ENCODE measurements around the gene OR10D3. TPM values are rescaled to one million over a fixed set of nuclear protein-coding genes. Genes with fewer than 3 reads are reported as not detected.

OR10D3 gene
- polyA plus RNA-seq, 1 of the 3 experiments (the other 2 are of a cell fraction): not detected

DNA sequence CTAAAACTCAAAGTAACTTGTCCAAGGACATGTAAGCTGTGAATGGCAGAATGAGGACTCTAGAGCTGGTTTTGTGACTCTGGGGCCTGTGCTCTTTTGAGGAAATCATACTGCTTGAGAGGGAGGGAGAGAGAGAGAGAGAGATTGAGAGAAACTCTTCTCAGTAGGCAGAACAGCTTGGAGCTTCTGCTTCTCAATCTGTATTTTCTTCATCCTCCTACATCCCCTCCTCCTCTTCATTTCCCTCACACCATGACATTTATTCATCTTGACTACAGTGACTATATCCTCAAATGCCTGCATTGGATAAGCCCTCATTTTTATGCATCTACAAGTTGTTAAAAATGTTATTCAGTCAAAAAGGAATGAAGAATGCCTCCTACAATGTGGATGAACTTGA is 23.7 kb upstream of the OR10D3 start:
- H3K36me3 ChIP-seq (replicated peaks in 1 of 2; ENCODE audit: control insufficient read depth in 1 of 2, insufficient read depth in 2 of 2, low read length in 1 of 2): no peaks in the 10 kb centered on the region
- H3K4me2 ChIP-seq: no peak overlapping the region
- no peak overlapping the region for H3K27ac ChIP-seq (ENCODE audit: low read depth in 2 of 2, low read length in 1 of 2)
- H4K20me1 ChIP-seq (ENCODE audit: insufficient read depth): no peaks in the 10 kb centered on the region
- H3K4me1 ChIP-seq (ENCODE audit: control insufficient read depth in 1 of 2, insufficient read depth in 2 of 2, low read depth in 1 of 2, low read length in 1 of 2): no peaks in the 10 kb centered on the region
- no peaks in the 10 kb centered on the region for H3K9me2 ChIP-seq
- DNase-seq: no peak
- H3K79me2 ChIP-seq (ENCODE audit: insufficient read depth): no peaks in the 10 kb centered on the region
- ChIA-PET CTCF (interaction anchor here (1.1 kb wide), 1 partner anchor 83 kb away, joined by 3 read pairs; no protein-coding TSS in a partner anchor), POLR2A (no interaction called here)
- H3K4me3 ChIP-seq (ENCODE audit: low read depth in 2 of 2, low read length in 1 of 2): no peak overlapping the region
- H3K9me3 ChIP-seq: no peaks in the 10 kb centered on the region
- TF ChIP-seq, protein P1, sequence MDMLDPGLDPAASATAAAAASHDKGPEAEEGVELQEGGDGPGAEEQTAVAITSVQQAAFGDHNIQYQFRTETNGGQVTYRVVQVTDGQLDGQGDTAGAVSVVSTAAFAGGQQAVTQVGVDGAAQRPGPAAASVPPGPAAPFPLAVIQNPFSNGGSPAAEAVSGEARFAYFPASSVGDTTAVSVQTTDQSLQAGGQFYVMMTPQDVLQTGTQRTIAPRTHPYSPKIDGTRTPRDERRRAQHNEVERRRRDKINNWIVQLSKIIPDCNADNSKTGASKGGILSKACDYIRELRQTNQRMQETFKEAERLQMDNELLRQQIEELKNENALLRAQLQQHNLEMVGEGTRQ (IDR thresholded peaks at IDR 0.05; ENCODE audit: borderline replicate concordance, low read depth, low read length): no peak
- TF ChIP-seq RFX5 (IDR thresholded peaks at IDR 0.05; ENCODE audit: low read length) (no peak), FOSL2 (IDR thresholded peaks at IDR 0.05; ENCODE audit: borderline replicate concordance, low read depth) (no peak), TCF12 (IDR thresholded peaks at IDR 0.05) (no peak), ELF1 (IDR thresholded peaks at IDR 0.05) (no peak), EZH2phosphoT487 (IDR thresholded peaks at IDR 0.05; ENCODE audit: borderline replicate concordance, low read depth) (no peak), FOXJ3 (CRISPR knock-in tag; IDR thresholded peaks at IDR 0.05) (no peak), SMC3 (IDR thresholded peaks at IDR 0.05; ENCODE audit: low read depth, low read length) (no peak), NFIC (IDR thresholded peaks at IDR 0.05; ENCODE audit: borderline replicate concordance) (no peak), TAF1 (IDR thresholded peaks at IDR 0.05; ENCODE audit: borderline replicate concordance, low read depth, low read length) (no peak), TEAD4 (IDR thresholded peaks at IDR 0.05; ENCODE audit: borderline replicate concordance, insufficient read depth) (no peak), GATA2 (CRISPR knock-in tag; IDR thresholded peaks at IDR 0.05) (no peak), RXRA (IDR thresholded peaks at IDR 0.05; ENCODE audit: borderline replicate concordance, low read depth) (no peak), SIN3A (IDR thresholded peaks at IDR 0.05; ENCODE audit: borderline replicate concordance, low read depth, low read length) (no peak), MEF2A (IDR thresholded peaks at IDR 0.05; ENCODE audit: borderline replicate concordance, low read depth) (no peak)
- TF ChIP-seq, protein P2, sequence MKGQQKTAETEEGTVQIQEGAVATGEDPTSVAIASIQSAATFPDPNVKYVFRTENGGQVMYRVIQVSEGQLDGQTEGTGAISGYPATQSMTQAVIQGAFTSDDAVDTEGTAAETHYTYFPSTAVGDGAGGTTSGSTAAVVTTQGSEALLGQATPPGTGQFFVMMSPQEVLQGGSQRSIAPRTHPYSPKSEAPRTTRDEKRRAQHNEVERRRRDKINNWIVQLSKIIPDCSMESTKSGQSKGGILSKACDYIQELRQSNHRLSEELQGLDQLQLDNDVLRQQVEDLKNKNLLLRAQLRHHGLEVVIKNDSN (IDR thresholded peaks at IDR 0.05; ENCODE audit: borderline replicate concordance, low read depth): no peak
- TF ChIP-seq, protein P3, sequence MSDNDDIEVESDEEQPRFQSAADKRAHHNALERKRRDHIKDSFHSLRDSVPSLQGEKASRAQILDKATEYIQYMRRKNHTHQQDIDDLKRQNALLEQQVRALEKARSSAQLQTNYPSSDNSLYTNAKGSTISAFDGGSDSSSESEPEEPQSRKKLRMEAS (IDR thresholded peaks at IDR 0.05; ENCODE audit: low read depth): no peak
- TF ChIP-seq, protein P4, sequence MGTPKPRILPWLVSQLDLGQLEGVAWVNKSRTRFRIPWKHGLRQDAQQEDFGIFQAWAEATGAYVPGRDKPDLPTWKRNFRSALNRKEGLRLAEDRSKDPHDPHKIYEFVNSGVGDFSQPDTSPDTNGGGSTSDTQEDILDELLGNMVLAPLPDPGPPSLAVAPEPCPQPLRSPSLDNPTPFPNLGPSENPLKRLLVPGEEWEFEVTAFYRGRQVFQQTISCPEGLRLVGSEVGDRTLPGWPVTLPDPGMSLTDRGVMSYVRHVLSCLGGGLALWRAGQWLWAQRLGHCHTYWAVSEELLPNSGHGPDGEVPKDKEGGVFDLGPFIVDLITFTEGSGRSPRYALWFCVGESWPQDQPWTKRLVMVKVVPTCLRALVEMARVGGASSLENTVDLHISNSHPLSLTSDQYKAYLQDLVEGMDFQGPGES (IDR thresholded peaks at IDR 0.05; ENCODE audit: low read depth, low read length): no peak
- TF ChIP-seq, protein P5, sequence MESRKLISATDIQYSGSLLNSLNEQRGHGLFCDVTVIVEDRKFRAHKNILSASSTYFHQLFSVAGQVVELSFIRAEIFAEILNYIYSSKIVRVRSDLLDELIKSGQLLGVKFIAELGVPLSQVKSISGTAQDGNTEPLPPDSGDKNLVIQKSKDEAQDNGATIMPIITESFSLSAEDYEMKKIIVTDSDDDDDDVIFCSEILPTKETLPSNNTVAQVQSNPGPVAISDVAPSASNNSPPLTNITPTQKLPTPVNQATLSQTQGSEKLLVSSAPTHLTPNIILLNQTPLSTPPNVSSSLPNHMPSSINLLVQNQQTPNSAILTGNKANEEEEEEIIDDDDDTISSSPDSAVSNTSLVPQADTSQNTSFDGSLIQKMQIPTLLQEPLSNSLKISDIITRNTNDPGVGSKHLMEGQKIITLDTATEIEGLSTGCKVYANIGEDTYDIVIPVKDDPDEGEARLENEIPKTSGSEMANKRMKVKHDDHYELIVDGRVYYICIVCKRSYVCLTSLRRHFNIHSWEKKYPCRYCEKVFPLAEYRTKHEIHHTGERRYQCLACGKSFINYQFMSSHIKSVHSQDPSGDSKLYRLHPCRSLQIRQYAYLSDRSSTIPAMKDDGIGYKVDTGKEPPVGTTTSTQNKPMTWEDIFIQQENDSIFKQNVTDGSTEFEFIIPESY (IDR thresholded peaks at IDR 0.05; ENCODE audit: borderline replicate concordance, low read depth): no peak
- H2AFZ ChIP-seq (ENCODE audit: low read depth): no peak overlapping the region
- no peak overlapping the region for H3K9ac ChIP-seq
- H3K27me3 ChIP-seq (ENCODE audit: insufficient read depth): no peaks in the 10 kb centered on the region; the same call in 1 of the 2 replicates
- H3F3A ChIP-seq (replicated peaks; ENCODE audit: insufficient read depth): no peaks in the 10 kb centered on the region

Measured in SK-N-SH (cell line).